Right lobe of liver (tissue), 6 donors: ENCODE measurements around the gene SUPT6H. TPM values are rescaled to one million over a fixed set of nuclear protein-coding genes. Genes with fewer than 3 reads are reported as not detected.
A peak's percentile ranks its signal among the peaks of the same experiment; 100 is the strongest.

Experiments
- ATAC-seq, 4 donors: fragments of 200-7000 bp; cut with Tn5 transposase; one replicate each; pipeline ENCODE4 v1.9.1; 2020; ENCODE audit warnings: mild to moderate bottlenecking in 4 of 4, moderate library complexity in 4 of 4
- DNase-seq, 3 donors: peaks; one replicate each; pipeline ENCODE4 v3.0.0-alpha.2; 2020
- H3K27ac ChIP-seq, 3 donors: fragments of 200-600 bp; one replicate each; pipeline ENCODE4 v1.8.0; 2022
- H3K27me3 ChIP-seq, 2 donors: fragments of 200-600 bp; one replicate each; pipeline ENCODE4 v1.8.0; 2022
- H3K36me3 ChIP-seq, 4 donors: fragments of 200-600 bp; sonication (generic) in 1 of 4; one replicate each; pipeline versions ENCODE4 v1.5.1 to v1.8.0; 2017 to 2022; ENCODE audit warnings: control low read depth in 1 of 4
- H3K4me1 ChIP-seq, 4 donors: fragments of 200-600 bp; sonication (generic) in 1 of 4; one replicate each; pipeline versions ENCODE4 v1.5.1 to v1.8.0; 2017 to 2022; ENCODE audit warnings: control low read depth in 1 of 4
- H3K4me3 ChIP-seq, 3 donors: fragments of 200-600 bp; one replicate each; pipeline ENCODE4 v1.8.0; 2022
- H3K9me3 ChIP-seq, 4 donors: fragments of 200-600 bp; sonication (generic) in 1 of 4; one replicate each; pipeline versions ENCODE4 v1.5.1 to v1.8.0; 2017 to 2022; ENCODE audit warnings: control low read depth in 1 of 4
- POLR2A ChIP-seq: fragments of 450-650 bp; IDR thresholded peaks from one replicate; pipeline ENCODE4 v1.6.1; 2017; ENCODE audit warnings: antibody characterized with exemption, mild to moderate bottlenecking
- WGBS: methylation state at CpG from one replicate; pipeline ENCODE4 v1.1.6; 2018; ENCODE audit warnings: low coverage, low lambda C conversion rate; ENCODE audit not compliant: insufficient coverage; ENCODE audit errors: missing lambda C conversion rate; 5-methylcytosine and 5-hydroxymethylcytosine counted together
- intact Hi-C, 2 donors: fragments of 100-400 bp; cut with DNase I; formaldehyde crosslinking; loops; one replicate each; pipeline versions ENCODE4 v1.11.2 to v1.14.1; 2022
- total RNA-seq, 6 experiments: library from RNA; depleted of rRNA in 2 of 6; stranded (reverse); fragments of >200 nt in 2 of 6; fragmentation: NEBNext Ultra II Directional in 3 of 6; extraction: Animal tissue kit (Norgen Biotek cat#: 25700) in 3 of 6; gene quantifications; one replicate each; pipeline versions ENCODE4 v1.1.0 to v1.2.4, GENCODE V29; 2016 to 2023
- TF ChIP-seq, protein P1 (sequence below), 4 donors: fragments of 200-600 bp in 3 of 4; fragments of 450-650 bp in 1 of 4; IDR thresholded peaks; one replicate each; pipeline versions ENCODE4 v1.5.1 to v1.8.0; 2016 to 2022; ENCODE audit warnings: antibody characterized with exemption in 4 of 4, mild to moderate bottlenecking in 2 of 4
- donor health status: DM: no; HTN: yes; CAD: no.
- donor health status: DM: no; HTN: no; CAD: no.
- donor health status: DM: no; HTN: no; CAD: no.
- donor health status: DM: no; HTN: yes; CAD: no.
- donor health status: DM: no; HTN: yes; CAD: no.

SUPT6H gene
- total RNA-seq, 6 experiments from 2014 or later, result 28.8 to 38.0 (median 34.0) TPM

DNA sequence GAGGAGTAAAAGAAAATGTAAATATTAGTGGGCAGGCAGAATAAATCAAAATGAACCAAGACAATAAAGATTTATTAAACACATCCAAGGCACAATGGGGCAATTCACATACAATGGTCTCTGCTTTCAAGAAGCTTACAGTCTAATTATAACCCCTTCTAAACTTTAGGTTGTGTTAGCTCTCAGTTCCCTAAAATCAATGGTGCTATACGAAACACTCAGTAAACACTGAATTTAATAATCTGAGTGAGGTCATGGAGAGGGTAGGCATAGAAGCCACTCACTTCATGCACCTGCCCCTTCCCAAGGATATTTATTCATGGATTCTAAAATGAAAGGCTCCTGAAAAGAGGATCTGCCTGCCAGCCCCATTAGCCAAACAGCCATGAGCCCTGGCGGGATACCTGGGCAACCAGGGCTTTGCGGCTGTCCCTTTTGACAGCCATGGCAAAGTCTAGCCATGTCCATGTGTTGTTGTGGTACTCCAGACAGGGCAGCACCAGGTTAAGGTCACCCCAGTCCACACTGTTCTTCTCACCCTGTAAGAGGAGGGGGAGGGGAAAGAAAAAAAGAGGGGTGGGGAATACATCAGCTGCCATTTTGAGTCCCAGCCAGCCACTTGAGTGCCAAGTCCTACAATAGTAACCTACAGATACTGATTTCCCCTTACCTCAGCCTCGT, 46.6 kb upstream of the SUPT6H start:
- Histone ChIP-seq H3K4me1 (peaks cover 0 to 10% (median 4%) of the 10 kb centered on the region in 4 donors), H3K9me3 (no peaks in the 10 kb centered on the region), H3K4me3 (no peak overlapping the region), H3K36me3 (peaks cover 16 to 58% (median 32%) of the 10 kb centered on the region in 4 donors), H3K27ac (no peak overlapping the region), H3K27me3 (no peaks in the 10 kb centered on the region)
- DNase-seq (no peak), ATAC-seq (no peak)
- WGBS, result 91% methylated on average over 4 of the region's 4 CpGs
- no peak for TF ChIP-seq POLR2A
- TF ChIP-seq, protein P1, sequence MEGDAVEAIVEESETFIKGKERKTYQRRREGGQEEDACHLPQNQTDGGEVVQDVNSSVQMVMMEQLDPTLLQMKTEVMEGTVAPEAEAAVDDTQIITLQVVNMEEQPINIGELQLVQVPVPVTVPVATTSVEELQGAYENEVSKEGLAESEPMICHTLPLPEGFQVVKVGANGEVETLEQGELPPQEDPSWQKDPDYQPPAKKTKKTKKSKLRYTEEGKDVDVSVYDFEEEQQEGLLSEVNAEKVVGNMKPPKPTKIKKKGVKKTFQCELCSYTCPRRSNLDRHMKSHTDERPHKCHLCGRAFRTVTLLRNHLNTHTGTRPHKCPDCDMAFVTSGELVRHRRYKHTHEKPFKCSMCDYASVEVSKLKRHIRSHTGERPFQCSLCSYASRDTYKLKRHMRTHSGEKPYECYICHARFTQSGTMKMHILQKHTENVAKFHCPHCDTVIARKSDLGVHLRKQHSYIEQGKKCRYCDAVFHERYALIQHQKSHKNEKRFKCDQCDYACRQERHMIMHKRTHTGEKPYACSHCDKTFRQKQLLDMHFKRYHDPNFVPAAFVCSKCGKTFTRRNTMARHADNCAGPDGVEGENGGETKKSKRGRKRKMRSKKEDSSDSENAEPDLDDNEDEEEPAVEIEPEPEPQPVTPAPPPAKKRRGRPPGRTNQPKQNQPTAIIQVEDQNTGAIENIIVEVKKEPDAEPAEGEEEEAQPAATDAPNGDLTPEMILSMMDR (IDR thresholded peaks at IDR 0.05), result no peak
- intact Hi-C loops, result loop anchor here in 1 of 2 donors (5.0 kb wide), 1 partner anchor 68 kb away; no protein-coding TSS in a partner anchor

DNA sequence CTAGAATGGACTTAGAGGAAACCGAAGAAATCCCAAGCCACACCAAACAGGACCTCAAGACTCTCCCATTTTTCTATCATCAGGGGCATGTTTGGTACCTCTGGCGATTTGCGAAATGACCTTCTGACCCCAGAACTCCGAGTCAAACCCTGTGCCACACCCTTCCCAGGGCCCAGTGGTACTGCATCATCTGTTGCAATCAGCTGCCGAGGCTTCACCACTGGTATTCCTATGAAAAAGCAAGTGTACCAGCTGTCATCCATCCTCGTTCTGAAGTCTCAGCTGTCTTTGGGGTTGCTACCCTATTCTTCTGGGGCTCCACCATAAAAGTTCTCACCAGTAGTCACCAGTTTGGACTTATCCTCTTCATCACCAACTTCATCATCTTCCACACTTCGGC, 45.7 kb upstream of the SUPT6H start:
- DNase-seq, result no peak
- peaks cover 0 to 14% (median 7%) of the 10 kb centered on the region in 4 donors for H3K4me1 ChIP-seq
- no peaks in the 10 kb centered on the region for H3K27me3 ChIP-seq
- H3K4me3 ChIP-seq, result no peak overlapping the region
- H3K36me3 ChIP-seq, result peaks cover 16 to 67% (median 33%) of the 10 kb centered on the region in 4 donors
- TF ChIP-seq POLR2A, result no peak
- TF ChIP-seq, protein P1 (IDR thresholded peaks at IDR 0.05), result no peak
- H3K9me3 ChIP-seq, result no peaks in the 10 kb centered on the region
- WGBS, result 71% methylated on average over 6 of the region's 7 CpGs
- intact Hi-C loops, result loop anchor here in 1 of 2 donors (5.0 kb wide), 1 partner anchor 69 kb away; no protein-coding TSS in a partner anchor
- no peak overlapping the region for H3K27ac ChIP-seq
- no peak for ATAC-seq

DNA sequence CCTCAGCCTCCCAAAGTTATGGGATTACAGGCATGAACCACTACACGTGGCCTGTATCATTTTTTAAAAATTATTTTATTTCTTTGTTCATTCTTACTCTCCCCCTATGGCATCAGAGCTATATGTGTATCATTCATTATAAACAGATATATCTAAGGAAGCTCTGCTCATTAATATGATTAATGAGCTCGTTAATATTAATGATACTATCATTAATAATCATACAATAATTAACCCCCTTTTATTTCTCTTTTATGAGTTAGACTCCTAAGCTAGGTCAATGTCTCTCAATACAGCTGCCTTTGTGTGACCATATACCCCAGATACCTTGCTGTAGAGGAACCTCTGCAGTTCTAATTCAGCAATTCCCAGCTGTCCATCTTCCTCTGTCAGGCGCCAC, 43.5 kb upstream of the SUPT6H start:
- H3K27ac ChIP-seq, result no peak overlapping the region
- ATAC-seq, result no peak
- peaks cover 21 to 82% (median 41%) of the 10 kb centered on the region in 4 donors for H3K36me3 ChIP-seq
- no peak overlapping the region for H3K4me3 ChIP-seq
- TF ChIP-seq, protein P1 (IDR thresholded peaks at IDR 0.05), result no peak
- TF ChIP-seq POLR2A, result no peak
- no peak for DNase-seq
- H3K9me3 ChIP-seq, result no peaks in the 10 kb centered on the region
- intact Hi-C loops, result loop anchor here in 1 of 2 donors (5.0 kb wide), 1 partner anchor 71 kb away; no protein-coding TSS in a partner anchor
- peaks cover 0 to 29% (median 12%) of the 10 kb centered on the region in 4 donors for H3K4me1 ChIP-seq
- WGBS, result 78% methylated on average over 3 of the region's 3 CpGs
- H3K27me3 ChIP-seq, result no peaks in the 10 kb centered on the region

DNA sequence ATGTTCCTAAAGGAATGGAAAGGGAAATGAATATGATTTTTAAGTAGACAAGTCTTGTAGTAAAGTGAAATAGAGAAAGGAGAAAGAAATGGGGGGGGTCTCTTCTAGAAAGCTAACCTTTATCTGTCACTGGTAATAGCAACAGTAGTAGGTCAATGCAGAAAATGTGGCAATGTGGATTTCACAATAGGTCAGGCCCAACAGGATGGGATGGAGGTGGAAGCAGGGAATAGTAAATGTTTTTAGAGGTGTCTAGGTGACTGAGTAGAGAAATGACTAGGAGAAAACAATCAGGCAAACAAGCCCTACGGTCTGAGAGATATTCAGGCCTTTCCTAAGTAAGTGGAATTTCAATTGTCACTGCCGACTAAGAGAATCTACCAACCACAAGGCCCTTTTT, 42.0 kb upstream of the SUPT6H start:
- Histone ChIP-seq H3K27me3 (no peaks in the 10 kb centered on the region), H3K27ac (peak overlapping the region in 2 of 3 donors; percentile 24 to 62), H3K4me3 (no peak overlapping the region), H3K9me3 (no peaks in the 10 kb centered on the region), H3K4me1 (peaks cover 0 to 45% (median 19%) of the 10 kb centered on the region in 4 donors), H3K36me3 (peaks cover 21 to 75% (median 39%) of the 10 kb centered on the region in 4 donors)
- intact Hi-C loops, result no loop called here
- TF ChIP-seq, protein P1 (IDR thresholded peaks at IDR 0.05), result no peak
- no peak for TF ChIP-seq POLR2A
- DNase-seq (no peak), ATAC-seq (peak; percentile 58 to 72 (median 66))
- WGBS, result 41% methylated on average over 2 of the region's 2 CpGs
